SK-N-SH treated with all-trans-retinoic acid at 6 μM for 48 hours (cell line): ENCODE results near the gene DOCK2.

Experiments used
- ESRRG ChIP-seq: fragments of 250-450 bp; sonication (Bioruptor Pico); IDR thresholded peaks from 2 replicates; pipeline ENCODE4 v1.6.1; 2021; ENCODE audit warnings: mild to moderate bottlenecking
- POU6F1 ChIP-seq: fragments of 250-450 bp; sonication (Bioruptor Pico); IDR thresholded peaks from 2 replicates; pipeline ENCODE4 v1.8.0; 2021; ENCODE audit warnings: low read depth, mild to moderate bottlenecking, moderate library complexity, borderline replicate concordance
- RARB ChIP-seq: fragments of 250-450 bp; sonication (Bioruptor Pico); IDR thresholded peaks from 2 replicates; pipeline ENCODE4 v1.8.0; 2021; ENCODE audit warnings: mild to moderate bottlenecking, moderate library complexity
- ZFP3 ChIP-seq: fragments of 250-450 bp; sonication (Bioruptor Pico); IDR thresholded peaks from 2 replicates; pipeline ENCODE4 v1.5.0; 2020; ENCODE audit warnings: mild to moderate bottlenecking, moderate library complexity
- ZNF565 ChIP-seq: fragments of 450-650 bp; formaldehyde crosslinking; conservative IDR thresholded peaks from 2 replicates; pipeline ENCODE4 v1.5.0; 2020; ENCODE audit warnings: low read depth, mild to moderate bottlenecking, moderate library complexity
- ZNF8 ChIP-seq: fragments of 450-650 bp; formaldehyde crosslinking; IDR thresholded peaks from 2 replicates; pipeline ENCODE4 v1.5.0; 2020; ENCODE audit warnings: mild to moderate bottlenecking, moderate library complexity

DNA sequence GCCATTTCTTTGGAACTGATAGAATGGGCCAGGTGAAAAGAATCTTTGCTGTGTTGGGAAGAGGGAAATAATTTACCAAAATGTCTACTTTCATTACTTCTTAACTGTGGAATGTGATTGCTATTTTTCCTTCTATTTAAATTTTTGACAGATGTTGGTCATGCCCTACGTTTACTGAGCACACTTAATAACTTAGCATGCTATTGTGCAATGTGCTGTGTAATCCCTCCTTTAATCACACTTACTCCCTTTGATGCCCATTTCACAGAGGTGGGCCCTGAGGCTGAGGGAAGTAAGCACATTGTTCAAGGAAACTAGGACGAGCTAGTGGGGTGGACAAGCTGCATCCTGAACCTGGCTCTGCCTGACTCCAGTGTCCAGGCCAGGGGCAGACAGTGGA lies 391.0 kb downstream of the DOCK2 start:
- TF ChIP-seq ZFP3 (CRISPR knock-in tag) = no peak
- TF ChIP-seq ZNF565 = no peak
- no peak for TF ChIP-seq POU6F1 (CRISPR knock-in tag)
- no peak for TF ChIP-seq ESRRG (CRISPR knock-in tag)
- no peak for TF ChIP-seq ZNF8
- no peak for TF ChIP-seq RARB (CRISPR knock-in tag)
